IMR-90 (cell line): ENCODE results near the gene PLRG1. TPM values are rescaled to one million over a fixed set of nuclear protein-coding genes. Genes with fewer than 3 reads are reported as not detected.

Source experiments
- ATAC-seq: fragments of 200-7000 bp; cut with Tn5 transposase; 2 replicates; pipeline ENCODE4 v1.9.1; 2020; ENCODE audit warnings: low read depth, mild to moderate bottlenecking, moderate library complexity
- BruUV-seq: library from RNA; stranded (reverse); fragments of 400-500 nt; replicated peaks from 2 replicates; lab custom pipeline; 2021; lab: Mats Ljungman, UMichigan
- CTCF ChIA-PET: fragments of 300-600 bp; formaldehyde crosslinking; extraction: SDS; loops from one replicate; lab custom pipeline; 2021; ENCODE audit warnings: antibody characterized with exemption; lab: Yijun Ruan, JAX
- POLR2A ChIA-PET: fragments of 300-600 bp; sonication (Branson Sonifier 250); formaldehyde crosslinking; loops from one replicate; lab custom pipeline; 2022; ENCODE audit warnings: antibody characterized with exemption; ENCODE audit not compliant: unreplicated experiment; lab: Charles Lee
- DNase-seq: peaks from one replicate; pipeline ENCODE4 v3.0.0; 2013
- H2AFZ ChIP-seq: replicated peaks from 2 replicates; pipeline ENCODE3; 2013; ENCODE audit warnings: low read length, mild to moderate bottlenecking; ENCODE audit not compliant: poor library complexity
- H2AK5ac ChIP-seq: 2 replicates; pipeline ENCODE4 v1.6.1; 2013; ENCODE audit warnings: low read depth, low read length, inconsistent platforms
- H2AK9ac ChIP-seq: replicated peaks from 2 replicates; pipeline ENCODE3; 2013; ENCODE audit warnings: mild to moderate bottlenecking, low read depth, low read length, moderate library complexity; ENCODE audit not compliant: poor library complexity
- H2BK120ac ChIP-seq: 2 replicates; pipeline ENCODE4 v1.6.1; 2013; ENCODE audit warnings: low read depth, low read length, inconsistent platforms
- H2BK15ac ChIP-seq: 3 replicates; pipeline ENCODE4 v1.6.1; 2013; ENCODE audit warnings: low read depth, low read length, inconsistent platforms
- H2BK20ac ChIP-seq: 2 replicates; pipeline ENCODE4 v1.6.1; 2013; ENCODE audit warnings: low read depth, mild to moderate bottlenecking, inconsistent platforms, low read length, moderate library complexity
- H2BK5ac ChIP-seq: 2 replicates; pipeline ENCODE4 v1.6.1; 2013; ENCODE audit warnings: mild to moderate bottlenecking, low read depth, low read length, inconsistent platforms; ENCODE audit not compliant: poor library complexity, severe bottlenecking
- H3K14ac ChIP-seq: replicated peaks from 2 replicates; pipeline ENCODE4 v1.6.1; 2013; ENCODE audit warnings: low read depth, low read length, inconsistent platforms
- H3K18ac ChIP-seq: 2 replicates; pipeline ENCODE4 v1.6.1; 2013; ENCODE audit warnings: low read depth, low read length, control low read depth
- H3K23ac ChIP-seq: 2 replicates; pipeline ENCODE4 v1.6.1; 2013; ENCODE audit warnings: low read depth, low read length, inconsistent platforms
- H3K27ac ChIP-seq: 2 replicates; pipeline ENCODE4 v1.5.1; 2013; ENCODE audit warnings: mild to moderate bottlenecking, control low read depth, low read length; ENCODE audit not compliant: insufficient read depth
- H3K27me3 ChIP-seq: 2 replicates; pipeline ENCODE4 v1.6.1; 2013; ENCODE audit warnings: low read length; ENCODE audit not compliant: control insufficient read depth, insufficient read depth
- H3K36me3 ChIP-seq: 2 replicates; pipeline ENCODE4 v1.6.1; 2013; ENCODE audit warnings: low read length, mixed read lengths; ENCODE audit not compliant: control insufficient read depth, insufficient read depth
- H3K4ac ChIP-seq: 2 replicates; pipeline ENCODE4 v1.6.1; 2013; ENCODE audit warnings: low read depth, low read length, inconsistent platforms
- H3K4me1 ChIP-seq: 2 replicates; pipeline ENCODE4 v1.6.1; 2013; ENCODE audit warnings: low read length, mixed read lengths; ENCODE audit not compliant: control insufficient read depth, insufficient read depth
- H3K4me2 ChIP-seq: 2 replicates; pipeline ENCODE4 v1.6.1; 2013; ENCODE audit warnings: low read depth, mild to moderate bottlenecking, control low read depth, low read length, moderate library complexity
- H3K4me3 ChIP-seq: 2 replicates; pipeline ENCODE4 v1.5.1; 2013; ENCODE audit warnings: low read depth, mild to moderate bottlenecking, control low read depth, low read length, moderate library complexity; ENCODE audit not compliant: insufficient read depth
- H3K56ac ChIP-seq: 2 replicates; pipeline ENCODE4 v1.6.1; 2013; ENCODE audit warnings: low read length, inconsistent platforms; ENCODE audit not compliant: insufficient read depth; ENCODE audit errors: extremely low read depth
- H3K79me1 ChIP-seq, 2 experiments: 2 replicates each; pipeline ENCODE4 v1.6.1; 2013; ENCODE audit warnings: low read length in 2 of 2, inconsistent platforms in 1 of 2, low read depth in 1 of 2
- H3K9ac ChIP-seq: 2 replicates; pipeline ENCODE4 v1.6.1; 2013; ENCODE audit warnings: low read depth, low read length, control low read depth
- H3K9me1 ChIP-seq: 2 replicates; pipeline ENCODE4 v1.6.1; 2013; ENCODE audit warnings: low read length, inconsistent platforms; ENCODE audit not compliant: insufficient read depth
- H3K9me3 ChIP-seq: 2 replicates; pipeline ENCODE4 v1.6.1; 2013; ENCODE audit warnings: low read length; ENCODE audit not compliant: control insufficient read depth, insufficient read depth
- H4K20me1 ChIP-seq: 2 replicates; pipeline ENCODE4 v1.6.1; 2013; ENCODE audit warnings: low read length, inconsistent platforms; ENCODE audit not compliant: insufficient read depth
- H4K5ac ChIP-seq: 2 replicates; pipeline ENCODE4 v1.6.1; 2013; ENCODE audit warnings: mild to moderate bottlenecking, low read depth, low read length, control low read depth
- H4K8ac ChIP-seq, 2 experiments: 2 replicates each; pipeline ENCODE4 v1.6.1; 2013; ENCODE audit warnings: low read depth in 2 of 2, low read length in 2 of 2, control low read depth in 1 of 2, inconsistent platforms in 1 of 2
- H4K91ac ChIP-seq: 2 replicates; pipeline ENCODE4 v1.6.1; 2013; ENCODE audit warnings: low read depth, low read length, inconsistent platforms; ENCODE audit not compliant: insufficient read depth
- BHLHE40 ChIP-seq: fragments of 150-350 bp; IDR thresholded peaks from 2 replicates; pipeline ENCODE4 v1.6.1; 2016; ENCODE audit warnings: mild to moderate bottlenecking, low read depth, low read length
- CEBPB ChIP-seq: IDR thresholded peaks from 2 replicates; pipeline ENCODE4 v1.6.1; 2012; ENCODE audit warnings: low read depth, low read length, improper control_type of control experiment
- CHD1 ChIP-seq: IDR thresholded peaks from 2 replicates; pipeline ENCODE4 v1.6.1; 2012; ENCODE audit warnings: low read depth, low read length, improper control_type of control experiment
- CTCF ChIP-seq: conservative IDR thresholded peaks from 2 replicates; pipeline ENCODE4 v1.5.1; 2012; ENCODE audit warnings: mild to moderate bottlenecking, low read depth, low read length, improper control_type of control experiment
- FOS ChIP-seq: fragments of 150-350 bp; IDR thresholded peaks from 2 replicates; pipeline ENCODE4 v1.6.1; 2016; ENCODE audit warnings: low read depth, low read length
- MAFK ChIP-seq: IDR thresholded peaks from 2 replicates; pipeline ENCODE4 v1.6.1; 2012; ENCODE audit warnings: low read depth, low read length, improper control_type of control experiment
- MAZ ChIP-seq: IDR thresholded peaks from 2 replicates; pipeline ENCODE4 v1.6.1; 2012; ENCODE audit warnings: low read depth, mild to moderate bottlenecking, low read length, improper control_type of control experiment, moderate library complexity, borderline replicate concordance
- MXI1 ChIP-seq: IDR thresholded peaks from 2 replicates; pipeline ENCODE4 v1.6.1; 2012; ENCODE audit warnings: low read depth, mild to moderate bottlenecking, low read length, moderate library complexity, borderline replicate concordance
- NFE2L2 ChIP-seq: fragments of 150-350 bp; IDR thresholded peaks from 2 replicates; pipeline ENCODE4 v1.6.1; 2016; ENCODE audit warnings: low read depth, mild to moderate bottlenecking, low read length
- POLR2A ChIP-seq: IDR thresholded peaks from 2 replicates; pipeline ENCODE4 v1.6.1; 2012; ENCODE audit warnings: mild to moderate bottlenecking, low read depth, low read length
- RAD21 ChIP-seq: IDR thresholded peaks from 2 replicates; pipeline ENCODE4 v1.6.1; 2012; ENCODE audit warnings: low read length, improper control_type of control experiment
- RCOR1 ChIP-seq: IDR thresholded peaks from 2 replicates; pipeline ENCODE4 v1.6.1; 2012; ENCODE audit warnings: mild to moderate bottlenecking, low read length, improper control_type of control experiment; ENCODE audit not compliant: insufficient replicate concordance
- RFX5 ChIP-seq: IDR thresholded peaks from 2 replicates; pipeline ENCODE4 v1.8.0; 2012; ENCODE audit warnings: low read depth, mild to moderate bottlenecking, low read length, moderate library complexity
- SMC3 ChIP-seq: fragments of 150-350 bp; IDR thresholded peaks from 2 replicates; pipeline ENCODE4 v1.6.1; 2016; ENCODE audit warnings: low read depth, mild to moderate bottlenecking, antibody characterized with exemption, low read length, moderate library complexity
- USF2 ChIP-seq: fragments of 150-350 bp; IDR thresholded peaks from 2 replicates; pipeline ENCODE4 v1.6.1; 2017; ENCODE audit warnings: mild to moderate bottlenecking, antibody characterized with exemption, low read length, low read depth
- dilution Hi-C: fragments of 300-500 bp; cut with HindIII; formaldehyde crosslinking; loops from one replicate; pipeline ENCODE4 v1.14.3; 2018; ENCODE audit warnings: low sequenced_read_pairs; ENCODE audit not compliant: unreplicated experiment
- in situ Hi-C: fragments of 300-500 bp; cut with MboI; formaldehyde crosslinking; loops from 3 replicates; pipeline ENCODE4 v1.14.3; 2019; ENCODE audit warnings: low sequenced_read_pairs, inconsistent platforms, mixed read lengths
- intact Hi-C: fragments of 100-400 bp; cut with micrococcal nuclease; formaldehyde crosslinking; loops from 2 replicates; pipeline ENCODE4 v1.10.0; 2022
- polyA plus RNA-seq, 3 experiments: library from polyadenylated mRNA; depleted of rRNA; stranded (reverse); fragments of >200 nt; gene quantifications; 2 replicates each; pipeline ENCODE4 v1.2.3, GENCODE V29; 2012; ENCODE audit warnings: low replicate concordance in 1 of 3
- total RNA-seq: library from RNA; depleted of rRNA; stranded (reverse); fragments of >200 nt; gene quantifications from 2 replicates; pipeline ENCODE4 v1.2.3, GENCODE V29; 2012
- TF ChIP-seq, protein P1 (sequence below): fragments of 150-350 bp; IDR thresholded peaks from 2 replicates; pipeline ENCODE4 v1.6.1; 2016; ENCODE audit warnings: low read depth, mild to moderate bottlenecking, low read length, moderate library complexity, borderline replicate concordance

Gene PLRG1
- total and polyA plus RNA-seq, 2 of the 4 experiments (the other 2 are of a cell fraction), result 76.1 to 200 TPM

DNA sequence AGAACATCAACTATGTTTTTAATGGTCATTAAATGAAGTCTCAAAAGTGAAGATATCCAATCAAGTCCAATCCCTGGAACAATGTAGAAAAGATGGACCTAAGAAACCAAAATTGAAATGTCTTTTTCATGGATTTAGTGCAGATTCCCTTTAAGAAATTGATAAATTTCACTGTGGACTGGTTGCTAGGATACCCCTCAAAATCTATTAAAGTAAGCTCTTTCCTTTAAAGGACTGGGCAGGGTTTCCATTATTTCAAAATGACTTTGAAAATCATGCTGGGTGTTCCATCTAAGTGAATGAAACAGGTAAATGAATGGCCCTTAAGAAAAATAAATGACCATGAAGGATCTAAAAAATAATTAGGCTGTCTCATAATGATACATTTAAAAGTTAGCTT is 28.6 kb downstream of the PLRG1 start:
- no peak overlapping the region for H2AK9ac ChIP-seq
- H2BK120ac ChIP-seq, result no peak overlapping the region
- no peak overlapping the region for H3K23ac ChIP-seq
- no peak for ATAC-seq
- H3K27ac ChIP-seq, result no peak overlapping the region
- no peak overlapping the region for H3K18ac ChIP-seq
- H3K36me3 ChIP-seq, result no peaks in the 10 kb centered on the region
- no peak overlapping the region for H2BK5ac ChIP-seq
- no peak overlapping the region for H3K4me2 ChIP-seq
- BruUV-seq, result no TSS peak
- CTCF ChIA-PET, result no interaction called here
- peaks cover 4% of the 10 kb centered on the region for H3K27me3 ChIP-seq
- in situ Hi-C loops, result no loop called here
- no peak overlapping the region for H3K4ac ChIP-seq
- H2AK5ac ChIP-seq, result no peak overlapping the region
- dilution Hi-C loops, result no loop called here
- peaks cover 3% of the 10 kb centered on the region; the same call in 1 of the 2 replicates for H3K4me1 ChIP-seq
- H3K56ac ChIP-seq, result no peak overlapping the region
- no peaks in the 10 kb centered on the region for H3K9me3 ChIP-seq
- no peak overlapping the region for H3K14ac ChIP-seq
- H4K20me1 ChIP-seq, result no peaks in the 10 kb centered on the region
- TF ChIP-seq NFE2L2, result no peak
- TF ChIP-seq CEBPB, result no peak
- no peak for TF ChIP-seq MAFK
- no peak for TF ChIP-seq RAD21
- TF ChIP-seq FOS, result no peak
- TF ChIP-seq POLR2A, result no peak
- no peak for TF ChIP-seq MXI1
- no peak for TF ChIP-seq RFX5
- TF ChIP-seq SMC3, result no peak
- TF ChIP-seq RCOR1, result no peak
- no peak for TF ChIP-seq USF2
- TF ChIP-seq MAZ, result no peak
- no peak for TF ChIP-seq BHLHE40
- no peak for TF ChIP-seq CHD1
- TF ChIP-seq, protein P1, sequence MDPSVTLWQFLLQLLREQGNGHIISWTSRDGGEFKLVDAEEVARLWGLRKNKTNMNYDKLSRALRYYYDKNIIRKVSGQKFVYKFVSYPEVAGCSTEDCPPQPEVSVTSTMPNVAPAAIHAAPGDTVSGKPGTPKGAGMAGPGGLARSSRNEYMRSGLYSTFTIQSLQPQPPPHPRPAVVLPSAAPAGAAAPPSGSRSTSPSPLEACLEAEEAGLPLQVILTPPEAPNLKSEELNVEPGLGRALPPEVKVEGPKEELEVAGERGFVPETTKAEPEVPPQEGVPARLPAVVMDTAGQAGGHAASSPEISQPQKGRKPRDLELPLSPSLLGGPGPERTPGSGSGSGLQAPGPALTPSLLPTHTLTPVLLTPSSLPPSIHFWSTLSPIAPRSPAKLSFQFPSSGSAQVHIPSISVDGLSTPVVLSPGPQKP, result no peak
- TF ChIP-seq CTCF, result no peak
- no peak overlapping the region for H3K4me3 ChIP-seq
- DNase-seq, result no peak
- H3K79me1 ChIP-seq, result no peaks in the 10 kb centered on the region
- no peak overlapping the region for H2BK15ac ChIP-seq
- H4K91ac ChIP-seq, result no peak overlapping the region
- no peak overlapping the region for H4K8ac ChIP-seq
- no peak overlapping the region for H4K5ac ChIP-seq
- no peak overlapping the region for H2BK20ac ChIP-seq
- POLR2A ChIA-PET, result no interaction called here
- H3K9me1 ChIP-seq, result no peaks in the 10 kb centered on the region
- H2AFZ ChIP-seq, result no peak overlapping the region
- intact Hi-C loops, result no loop called here
- H3K9ac ChIP-seq, result no peak overlapping the region
